HFFc6 (cell line): ENCODE data around the gene ICA1L. TPM values are rescaled to one million over a fixed set of nuclear protein-coding genes. Genes with fewer than 3 reads are reported as not detected.

Experiments used
- DNase-seq: peaks from one replicate; pipeline ENCODE4 v3.0.0-alpha.2; 2018
- H3K27ac Mint-ChIP-seq: 2 replicates; pipeline ENCODE4 v1.8.0; 2020; ENCODE audit warnings: mild to moderate bottlenecking, mixed read lengths
- H3K27me3 Mint-ChIP-seq: 2 replicates; pipeline ENCODE4 v1.8.0; 2021; ENCODE audit warnings: mild to moderate bottlenecking, moderate library complexity, mixed read lengths; ENCODE audit not compliant: insufficient read depth
- H3K36me3 Mint-ChIP-seq: 2 replicates; pipeline ENCODE4 v1.8.0; 2021; ENCODE audit warnings: low read depth, mixed read lengths
- H3K4me1 Mint-ChIP-seq: 2 replicates; pipeline ENCODE4 v1.8.0; 2020; ENCODE audit warnings: low read depth, mixed read lengths
- H3K4me3 Mint-ChIP-seq: 2 replicates; pipeline ENCODE4 v1.8.0; 2020; ENCODE audit warnings: mild to moderate bottlenecking, moderate library complexity, mixed read lengths
- H3K9me3 Mint-ChIP-seq: 2 replicates; pipeline ENCODE4 v1.8.0; 2020; ENCODE audit warnings: mild to moderate bottlenecking, mixed read lengths
- CTCF ChIP-seq: fragments of 200-600 bp; sonication (generic); IDR thresholded peaks from 2 replicates; pipeline ENCODE4 v1.5.0; 2021; ENCODE audit warnings: antibody characterized with exemption, mild to moderate bottlenecking
- total RNA-seq, 6 experiments: library from RNA; stranded (reverse); fragmentation: NEBNext Ultra II Directional; extraction: Animal tissue kit (Norgen Biotek cat#: 25700); gene quantifications; 2 replicates in 1 of 6; 3 replicates in 5 of 6; pipeline ENCODE4 v1.2.3, GENCODE V29; 2021

The ICA1L gene
- total RNA-seq, 6 experiments from 2014 or later = 2.6 to 4.5 (median 3.2) TPM

GRCh38 chr2:202764991-202765390 lies 106.6 kb downstream of the ICA1L start:
- H3K36me3 Mint-ChIP-seq = no peaks in the 10 kb centered on the region
- H3K9me3 Mint-ChIP-seq = no peaks in the 10 kb centered on the region
- H3K27me3 Mint-ChIP-seq = no peaks in the 10 kb centered on the region
- no peak for TF ChIP-seq CTCF
- H3K27ac Mint-ChIP-seq = no peak overlapping the region
- H3K4me3 Mint-ChIP-seq = no peak overlapping the region
- no peak for DNase-seq
- H3K4me1 Mint-ChIP-seq = no peaks in the 10 kb centered on the region

GRCh38 chr2:202763916-202764315 lies 107.7 kb downstream of the ICA1L start:
- no peaks in the 10 kb centered on the region for H3K9me3 Mint-ChIP-seq
- H3K4me3 Mint-ChIP-seq = no peak overlapping the region
- no peaks in the 10 kb centered on the region for H3K4me1 Mint-ChIP-seq
- DNase-seq = no peak
- no peak for TF ChIP-seq CTCF
- H3K27ac Mint-ChIP-seq = no peak overlapping the region
- no peaks in the 10 kb centered on the region for H3K36me3 Mint-ChIP-seq
- no peaks in the 10 kb centered on the region for H3K27me3 Mint-ChIP-seq

GRCh38 chr2:202762556-202762955 lies 109.0 kb downstream of the ICA1L start:
- TF ChIP-seq CTCF = no peak
- Mint-ChIP-seq H3K4me3 (no peak overlapping the region), H3K27ac (no peak overlapping the region), H3K4me1 (no peaks in the 10 kb centered on the region), H3K36me3 (no peaks in the 10 kb centered on the region), H3K27me3 (no peaks in the 10 kb centered on the region), H3K9me3 (no peaks in the 10 kb centered on the region)
- DNase-seq = no peak

GRCh38 chr2:202760848-202761247 lies 110.7 kb downstream of the ICA1L start:
- TF ChIP-seq CTCF = no peak
- DNase-seq = no peak
- Mint-ChIP-seq H3K9me3 (no peaks in the 10 kb centered on the region), H3K27ac (no peak overlapping the region), H3K36me3 (no peaks in the 10 kb centered on the region), H3K27me3 (no peaks in the 10 kb centered on the region), H3K4me3 (no peak overlapping the region), H3K4me1 (no peaks in the 10 kb centered on the region)

- Mint-ChIP-seq H3K4me3 (no peak overlapping the region), H3K27ac (no peak overlapping the region), H3K4me1 (no peaks in the 10 kb centered on the region), H3K27me3 (no peaks in the 10 kb centered on the region), H3K36me3 (no peaks in the 10 kb centered on the region), H3K9me3 (no peaks in the 10 kb centered on the region)
- TF ChIP-seq CTCF = no peak
- DNase-seq = no peak
Observed at GRCh38 chr2:202758604-202759003, 113.0 kb downstream of the ICA1L start.

GRCh38 chr2:202758128-202758527 lies 113.4 kb downstream of the ICA1L start:
- Mint-ChIP-seq H3K9me3 (no peaks in the 10 kb centered on the region), H3K4me3 (no peak overlapping the region), H3K36me3 (no peaks in the 10 kb centered on the region), H3K27ac (no peak overlapping the region), H3K27me3 (no peaks in the 10 kb centered on the region), H3K4me1 (no peaks in the 10 kb centered on the region)
- no peak for TF ChIP-seq CTCF
- DNase-seq = no peak
